H7 (cell line): Measurements from ENCODE around the gene PTPRD. TPM values are rescaled to one million over a fixed set of nuclear protein-coding genes. Genes with fewer than 3 reads are reported as not detected.

ENCODE experiments used
- DNase-seq: peaks from one replicate; pipeline ENCODE4 v3.0.0; 2012
- H3K27me3 ChIP-seq: 2 replicates; pipeline ENCODE4 v1.6.0; 2011; ENCODE audit warnings: mild to moderate bottlenecking, low read length; ENCODE audit not compliant: control insufficient read depth, insufficient read depth
- H3K36me3 ChIP-seq: replicated peaks from 2 replicates; pipeline ENCODE4 v1.5.1; 2011; ENCODE audit warnings: low read length; ENCODE audit not compliant: control insufficient read depth, insufficient read depth
- H3K4me3 ChIP-seq: 2 replicates; pipeline ENCODE4 v1.5.1; 2011; ENCODE audit warnings: low read depth, mild to moderate bottlenecking, control low read depth, low read length, moderate library complexity; ENCODE audit not compliant: insufficient read depth
- total RNA-seq: library from RNA; depleted of rRNA; stranded (reverse); fragments of >200 nt; shearing (Covaris generic); gene quantifications from 2 replicates; pipeline ENCODE4 v1.2.3, GENCODE V29; 2014

PTPRD gene
- total RNA-seq, 1 experiment from 2014 or later, result 21.5 TPM

DNA sequence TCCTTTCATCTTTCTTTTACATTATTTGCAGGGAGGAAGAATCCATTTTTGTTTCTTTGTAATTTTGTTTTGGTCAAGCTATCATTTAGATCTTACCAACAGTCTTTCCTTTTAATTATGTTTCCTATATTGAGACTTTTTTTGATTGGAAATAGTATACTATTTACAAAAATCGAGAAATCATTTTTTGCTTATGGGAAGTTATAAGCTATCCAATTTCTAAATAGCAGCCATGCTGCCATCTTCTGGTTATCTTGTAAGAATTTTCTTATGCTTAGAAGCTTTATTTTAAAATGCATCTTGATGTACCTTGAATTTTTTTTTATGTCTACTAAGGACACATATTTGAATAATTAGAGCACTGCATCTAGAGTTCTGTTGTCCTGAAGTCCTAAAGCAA lies 821.2 kb downstream of the PTPRD start:
- DNase-seq, result no peak

DNA sequence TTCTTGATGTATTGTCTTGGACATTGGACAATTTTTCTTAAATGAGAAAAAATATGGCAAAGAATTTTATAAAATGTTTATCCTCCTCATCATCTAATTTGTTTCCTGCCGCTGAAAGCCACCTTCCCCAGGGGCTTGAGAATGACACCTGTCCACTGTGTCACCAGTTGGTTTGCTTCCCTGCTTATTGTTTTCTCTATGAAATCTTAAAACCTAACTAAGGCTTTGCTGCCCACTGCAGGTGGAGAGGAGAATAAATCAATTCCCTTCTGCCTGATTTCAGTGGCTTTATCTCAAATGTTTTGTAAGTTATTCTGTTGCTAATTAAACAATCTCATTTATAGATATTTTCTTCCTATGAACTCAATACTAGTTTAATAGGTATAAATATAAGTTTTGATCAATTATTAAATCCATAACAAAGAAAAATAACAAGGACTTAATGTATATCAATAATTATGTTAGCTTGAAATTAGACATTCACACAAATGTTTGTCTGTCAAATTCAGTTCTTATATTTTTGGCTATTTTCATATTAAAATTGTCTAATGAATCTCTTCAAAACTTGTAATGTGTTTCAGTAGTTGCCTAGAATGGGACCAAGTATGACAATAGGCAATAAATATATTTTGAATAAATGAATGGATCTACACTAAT lies 822.5 kb downstream of the PTPRD start:
- Histone ChIP-seq H3K4me3 (no peak overlapping the region), H3K36me3 (no peaks in the 10 kb centered on the region), H3K27me3 (no peaks in the 10 kb centered on the region)
- DNase-seq, result peak; percentile 29

More for the DNA sequence above, 821.2 kb downstream of the PTPRD start:
- Histone ChIP-seq H3K4me3 (no peak overlapping the region), H3K36me3 (no peaks in the 10 kb centered on the region), H3K27me3 (no peaks in the 10 kb centered on the region)

DNA sequence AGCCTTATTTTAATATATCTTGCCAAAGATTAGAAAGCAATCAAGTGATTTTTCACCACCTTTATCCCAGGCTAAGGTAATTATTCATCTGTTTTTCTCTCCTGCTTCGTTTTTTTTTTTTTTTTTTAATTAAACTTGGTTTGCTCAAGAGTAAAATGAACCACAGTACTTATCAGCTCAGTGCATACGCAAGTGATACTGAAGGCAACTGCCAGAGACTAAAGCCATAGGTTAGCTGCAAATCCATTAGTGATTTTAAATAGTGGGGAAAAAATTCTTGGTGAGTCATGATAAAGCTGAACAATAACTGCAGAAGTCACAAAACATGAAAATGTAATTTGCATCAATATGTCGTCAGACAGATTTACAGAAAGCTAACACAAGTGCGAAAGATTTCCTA lies 829.1 kb downstream of the PTPRD start:
- H3K4me3 ChIP-seq, result no peak overlapping the region
- H3K27me3 ChIP-seq, result no peaks in the 10 kb centered on the region
- DNase-seq, result no peak
- no peaks in the 10 kb centered on the region for H3K36me3 ChIP-seq

DNA sequence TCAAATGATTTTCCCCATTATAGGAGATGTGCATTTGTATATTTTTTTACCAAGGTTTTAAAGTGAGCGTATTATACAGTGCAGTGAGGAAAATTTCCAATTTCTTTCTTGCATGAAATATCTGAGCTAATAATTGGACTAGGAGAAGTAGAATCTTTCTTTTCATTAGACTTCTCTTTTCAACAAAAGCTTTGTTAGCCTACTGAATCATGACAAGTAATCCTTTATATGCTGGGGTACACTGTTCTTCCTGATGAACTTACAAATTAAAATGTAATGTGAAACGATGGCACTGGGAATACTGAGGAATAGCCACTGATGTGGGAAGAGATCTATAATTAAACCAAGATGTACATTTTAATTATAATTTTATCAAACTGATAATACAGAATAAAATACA lies 829.6 kb downstream of the PTPRD start:
- DNase-seq, result no peak
- H3K36me3 ChIP-seq, result no peaks in the 10 kb centered on the region
- no peak overlapping the region for H3K4me3 ChIP-seq
- no peaks in the 10 kb centered on the region for H3K27me3 ChIP-seq

DNA sequence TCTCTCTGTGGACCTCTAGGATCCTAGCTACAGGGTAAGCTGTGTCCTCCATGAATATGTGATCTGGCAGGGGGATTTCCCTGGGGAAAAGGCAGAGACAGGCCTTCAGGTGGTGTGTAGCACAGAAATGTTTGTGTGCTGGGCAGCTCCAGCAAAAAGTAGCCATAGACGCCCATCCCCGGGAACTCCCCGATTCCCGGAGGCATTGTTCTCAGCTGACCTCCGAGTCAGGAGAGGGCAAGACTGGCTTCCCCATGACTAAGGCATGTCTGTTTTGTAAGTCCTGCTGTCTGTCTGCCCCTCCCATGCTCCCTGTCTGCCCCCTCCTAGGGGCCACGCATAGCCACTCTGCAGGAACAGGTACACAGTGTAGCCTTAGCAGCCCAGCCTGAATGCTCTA lies 834.5 kb downstream of the PTPRD start:
- no peak for DNase-seq
- no peaks in the 10 kb centered on the region for H3K36me3 ChIP-seq
- H3K4me3 ChIP-seq, result no peak overlapping the region
- H3K27me3 ChIP-seq, result no peaks in the 10 kb centered on the region

DNA sequence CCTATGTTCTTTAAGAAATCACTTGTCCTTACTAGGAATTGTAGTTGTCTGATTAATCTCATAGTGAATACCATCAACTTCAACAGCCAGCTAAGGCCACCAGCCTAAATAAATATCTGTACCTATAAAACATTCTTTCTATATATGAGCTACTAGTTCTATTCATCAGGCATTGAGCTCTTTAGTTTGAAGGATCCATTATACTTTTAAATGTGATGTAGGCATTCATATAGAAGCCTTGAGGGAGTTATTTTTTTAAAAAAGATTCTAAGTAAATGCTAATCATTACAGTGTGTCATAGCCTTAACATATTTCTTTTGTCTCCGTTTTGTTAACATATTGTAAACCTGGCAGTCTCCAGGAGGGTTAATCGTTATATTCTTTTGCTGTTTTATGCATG lies 838.3 kb downstream of the PTPRD start:
- no peaks in the 10 kb centered on the region for H3K27me3 ChIP-seq
- no peaks in the 10 kb centered on the region for H3K36me3 ChIP-seq
- no peak for DNase-seq
- no peak overlapping the region for H3K4me3 ChIP-seq

DNA sequence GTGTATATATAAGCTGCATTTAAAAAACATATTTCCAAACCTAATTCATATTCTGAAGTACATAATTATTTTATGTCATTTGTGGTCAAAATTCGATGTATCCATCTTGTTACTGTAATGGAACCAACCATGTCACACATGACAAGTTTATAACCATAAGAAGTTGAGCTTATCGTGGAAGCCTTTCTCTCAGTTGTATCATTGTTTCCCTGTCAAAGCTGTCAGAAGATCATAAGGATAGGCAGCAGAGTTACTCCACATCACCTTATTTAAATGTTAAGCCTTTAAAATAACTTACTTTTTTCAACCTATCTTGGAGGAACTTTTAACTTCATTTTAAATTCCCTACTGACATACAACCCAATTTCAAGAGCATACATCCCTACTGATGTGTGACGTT lies 841.5 kb downstream of the PTPRD start:
- no peaks in the 10 kb centered on the region for H3K36me3 ChIP-seq
- DNase-seq, result no peak
- H3K4me3 ChIP-seq, result no peak overlapping the region
- no peaks in the 10 kb centered on the region for H3K27me3 ChIP-seq

DNA sequence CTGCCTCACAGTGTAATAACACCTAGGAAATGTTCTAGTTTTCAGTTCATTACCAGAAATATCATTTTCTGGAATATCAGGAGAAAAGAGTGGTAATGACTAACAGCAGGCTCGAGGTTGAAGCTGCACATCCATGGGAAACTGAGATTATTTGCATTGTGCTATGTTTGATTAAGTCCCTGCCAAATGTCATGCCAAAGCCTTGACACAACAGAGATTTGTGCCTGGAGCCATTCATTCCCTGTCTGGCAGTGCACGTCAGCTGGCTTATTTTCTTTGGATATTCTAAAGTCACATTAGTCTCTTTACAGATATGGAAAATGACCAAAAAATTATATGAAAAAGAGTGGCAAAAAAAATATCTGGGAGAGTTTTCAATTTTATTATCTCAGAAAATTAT lies 848.0 kb downstream of the PTPRD start:
- Histone ChIP-seq H3K27me3 (no peaks in the 10 kb centered on the region), H3K4me3 (no peak overlapping the region), H3K36me3 (no peaks in the 10 kb centered on the region)
- DNase-seq, result no peak

DNA sequence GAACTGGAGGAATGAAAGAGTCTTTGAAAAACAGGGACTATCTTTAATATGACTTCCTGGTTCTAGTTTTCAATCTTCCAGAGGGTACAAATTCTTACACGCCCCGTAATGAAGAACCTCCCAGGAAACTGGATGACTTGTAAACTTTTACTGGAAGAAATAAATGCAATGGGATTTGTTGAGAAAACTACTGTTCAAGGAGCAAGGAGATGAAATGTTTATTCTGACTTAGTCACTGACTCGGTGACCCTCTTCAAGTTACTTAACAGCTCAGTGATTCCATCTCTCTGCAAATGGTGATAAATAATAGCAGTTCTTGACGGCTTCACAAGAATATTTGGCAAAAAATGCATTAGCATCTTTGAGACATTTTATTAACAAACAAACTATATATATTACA lies 858.6 kb downstream of the PTPRD start:
- Histone ChIP-seq H3K27me3 (no peaks in the 10 kb centered on the region), H3K36me3 (no peaks in the 10 kb centered on the region), H3K4me3 (no peak overlapping the region)
- no peak for DNase-seq

DNA sequence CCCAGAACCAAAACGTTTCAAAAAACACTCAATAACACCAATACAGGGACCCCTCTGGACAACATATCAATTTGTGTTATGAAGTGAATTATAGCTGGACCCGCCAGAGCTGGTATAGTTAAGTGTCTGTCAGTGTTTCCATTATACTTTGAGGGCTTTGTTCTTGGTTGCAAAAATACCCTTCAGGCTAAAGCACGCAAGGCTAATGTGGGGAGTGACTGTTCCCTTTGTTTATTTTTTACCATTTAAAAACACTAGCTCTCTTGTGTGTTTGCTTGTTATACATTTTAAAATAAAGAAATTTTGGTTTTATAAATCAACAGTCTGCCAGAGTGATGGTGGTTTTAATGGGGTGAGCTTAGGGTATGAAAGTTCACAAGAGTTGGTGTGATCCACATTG lies 859.5 kb downstream of the PTPRD start:
- no peak overlapping the region for H3K4me3 ChIP-seq
- no peak for DNase-seq
- no peaks in the 10 kb centered on the region for H3K27me3 ChIP-seq

DNA sequence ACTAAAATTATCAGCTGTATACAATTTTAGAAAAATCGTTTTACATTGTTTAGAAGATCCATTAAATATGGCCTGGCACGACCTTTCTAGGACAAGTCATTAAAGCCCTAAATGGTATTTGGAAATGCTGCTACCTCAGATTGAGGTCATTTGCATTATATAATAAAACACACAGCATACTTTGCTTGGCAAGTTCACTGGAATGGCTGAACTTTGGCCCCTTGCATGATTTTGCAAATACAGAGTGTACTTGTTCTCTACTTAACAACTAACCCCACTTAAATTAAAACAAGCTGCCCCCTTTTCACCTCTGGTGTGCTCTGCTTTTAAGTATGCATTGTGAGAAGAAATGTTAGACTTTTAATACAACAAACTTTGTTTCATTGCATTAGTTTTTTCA lies 860.1 kb downstream of the PTPRD start:
- Histone ChIP-seq H3K27me3 (no peaks in the 10 kb centered on the region), H3K4me3 (no peak overlapping the region), H3K36me3 (no peaks in the 10 kb centered on the region)
- no peak for DNase-seq

More for the DNA sequence above, 859.5 kb downstream of the PTPRD start:
- H3K36me3 ChIP-seq, result no peaks in the 10 kb centered on the region

DNA sequence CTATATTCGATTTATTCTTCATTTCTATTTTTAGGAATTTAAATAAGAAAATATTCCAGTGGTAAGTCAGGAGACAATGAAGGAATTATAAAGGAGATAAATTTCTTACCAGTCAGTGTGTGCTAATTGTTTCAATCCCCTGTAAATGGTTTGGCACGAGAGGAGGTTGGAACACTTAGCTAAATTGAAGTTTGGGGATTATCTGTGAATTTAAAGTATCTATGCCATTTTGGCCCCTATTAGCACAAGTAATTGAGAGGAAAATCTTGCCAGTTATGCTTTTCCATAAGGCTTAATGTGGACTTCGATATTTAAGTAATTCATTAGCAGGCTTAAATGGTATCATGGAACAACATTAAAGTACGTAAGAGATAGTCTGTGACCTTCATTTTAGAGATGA lies 860.8 kb downstream of the PTPRD start:
- H3K36me3 ChIP-seq, result no peaks in the 10 kb centered on the region
- no peak for DNase-seq
- H3K27me3 ChIP-seq, result no peaks in the 10 kb centered on the region
- no peak overlapping the region for H3K4me3 ChIP-seq

DNA sequence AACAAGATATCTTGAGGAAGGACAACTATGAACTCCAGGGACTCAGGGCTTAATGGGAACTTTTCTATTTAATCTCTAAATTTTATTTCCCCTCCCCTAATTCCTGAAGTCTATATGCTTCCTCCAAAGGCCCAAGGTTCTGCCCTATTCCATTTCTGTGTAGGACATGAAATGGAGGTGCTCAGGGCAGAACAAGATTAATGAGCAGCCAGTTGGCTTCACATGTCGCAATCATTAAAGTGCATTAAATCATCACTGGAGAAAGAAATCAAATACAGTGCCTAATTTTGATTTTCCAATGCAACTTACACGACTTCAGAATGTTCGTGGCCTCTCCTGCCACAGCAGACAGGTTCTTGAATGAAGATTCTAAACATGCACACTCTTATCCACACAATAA lies 862.1 kb downstream of the PTPRD start:
- no peak for DNase-seq
- no peaks in the 10 kb centered on the region for H3K27me3 ChIP-seq

DNA sequence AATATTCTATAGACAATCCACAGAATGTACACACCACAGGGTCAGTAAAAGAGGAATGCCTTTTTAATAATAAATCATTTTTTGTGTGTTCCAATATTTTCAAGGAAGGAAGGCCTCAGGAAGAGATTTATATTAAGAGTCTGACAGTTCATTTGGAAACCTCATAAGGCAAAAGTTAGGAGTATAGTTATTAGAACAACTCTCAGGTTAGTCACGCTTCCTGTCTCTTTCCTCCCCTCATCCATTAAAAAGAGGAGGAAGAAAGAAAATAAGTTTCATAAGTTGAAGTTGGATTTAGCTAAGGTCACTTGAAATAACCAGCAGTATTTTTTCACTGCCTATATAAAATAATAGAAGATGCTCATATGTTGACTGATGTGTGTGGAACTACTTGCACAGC lies 863.2 kb downstream of the PTPRD start:
- H3K4me3 ChIP-seq, result no peak overlapping the region
- no peaks in the 10 kb centered on the region for H3K27me3 ChIP-seq
- no peak for DNase-seq
- H3K36me3 ChIP-seq, result no peaks in the 10 kb centered on the region

More for the DNA sequence above, 862.1 kb downstream of the PTPRD start:
- Histone ChIP-seq H3K4me3 (no peak overlapping the region), H3K36me3 (no peaks in the 10 kb centered on the region)

DNA sequence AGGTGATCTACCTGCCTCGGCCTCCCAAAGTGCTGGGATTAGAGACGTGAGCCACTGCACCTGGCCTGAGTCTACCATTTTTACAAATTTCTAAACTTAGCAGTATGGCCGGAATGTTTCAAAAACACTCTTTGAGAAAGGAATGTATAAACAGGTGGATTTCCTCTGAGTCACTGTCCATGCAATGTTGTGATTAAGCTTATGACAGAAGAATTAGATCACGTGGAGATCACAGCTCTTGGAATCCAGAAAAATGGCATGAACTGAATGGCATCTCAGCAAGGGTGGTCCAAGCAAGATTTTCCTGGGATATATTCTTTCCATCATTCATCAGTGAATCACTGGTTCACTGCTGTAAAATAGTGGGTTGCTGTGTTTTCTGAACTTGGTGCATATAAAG lies 865.0 kb downstream of the PTPRD start:
- no peak for DNase-seq
- Histone ChIP-seq H3K36me3 (no peaks in the 10 kb centered on the region), H3K4me3 (no peak overlapping the region), H3K27me3 (no peaks in the 10 kb centered on the region)

DNA sequence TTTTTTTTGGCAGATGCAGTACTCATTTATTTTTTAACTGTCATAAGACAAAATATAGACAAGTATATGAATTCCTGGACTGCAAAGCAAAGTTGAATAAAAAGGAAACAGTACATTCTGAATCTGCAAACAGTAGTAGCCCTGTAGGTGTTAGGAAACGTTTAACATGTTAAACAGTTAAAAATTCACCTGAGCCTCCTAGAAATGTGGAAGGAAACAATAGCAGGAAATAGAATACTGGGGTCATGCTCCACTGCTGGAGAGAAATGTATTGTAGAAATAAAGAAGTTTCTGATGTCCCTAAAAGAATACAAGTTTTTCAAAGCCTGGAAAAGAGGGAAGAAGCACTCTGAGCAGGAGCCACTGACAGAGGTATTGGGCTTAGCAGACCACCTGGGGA lies 866.0 kb downstream of the PTPRD start:
- no peak for DNase-seq
- H3K27me3 ChIP-seq, result no peaks in the 10 kb centered on the region
- no peak overlapping the region for H3K4me3 ChIP-seq
- H3K36me3 ChIP-seq, result no peaks in the 10 kb centered on the region
